Keratinocyte (primary cell): Measurements from ENCODE around the gene DACT1. TPM values are rescaled to one million over a fixed set of nuclear protein-coding genes. Genes with fewer than 3 reads are reported as not detected.

Source experiments
- DNase-seq: peaks from one replicate; pipeline ENCODE4 v3.0.0-alpha.2; 2011; ENCODE audit warnings: low read depth, missing footprints, low spot score
- FAIRE-seq: peaks from 2 replicates; lab custom pipeline; 2011; peaks lifted over from hg19 to GRCh38; lab: Jason Lieb, UNC
- H2AFZ ChIP-seq: 2 replicates; pipeline ENCODE4 v1.6.0; 2012; ENCODE audit warnings: low read length, control low read depth, inconsistent platforms; ENCODE audit not compliant: control insufficient read depth
- H3K27ac ChIP-seq: 2 replicates; pipeline ENCODE4 v1.5.1; 2011; ENCODE audit warnings: low read length; ENCODE audit not compliant: control insufficient read depth, insufficient read depth
- H3K27me3 ChIP-seq: 3 replicates; pipeline ENCODE4 v1.6.0; 2011; ENCODE audit warnings: low read length; ENCODE audit not compliant: control insufficient read depth, insufficient read depth; ENCODE audit errors: extremely low read depth
- H3K36me3 ChIP-seq, 2 experiments: 2 replicates in 1 of 2; 3 replicates in 1 of 2; pipeline ENCODE4 v1.5.1; 2011; ENCODE audit warnings: low read length in 2 of 2, mild to moderate bottlenecking in 1 of 2; ENCODE audit not compliant: control insufficient read depth in 2 of 2, insufficient read depth in 2 of 2; ENCODE audit errors: extremely low read depth in 1 of 2
- H3K4me1 ChIP-seq: 3 replicates; pipeline ENCODE4 v1.5.1; 2011; ENCODE audit warnings: low read length; ENCODE audit not compliant: control insufficient read depth, insufficient read depth; ENCODE audit errors: extremely low read depth
- H3K4me2 ChIP-seq: 3 replicates; pipeline ENCODE4 v1.6.0; 2011; ENCODE audit warnings: low read depth, low read length; ENCODE audit not compliant: control insufficient read depth, insufficient read depth; ENCODE audit errors: extremely low read depth
- H3K4me3 ChIP-seq, 3 experiments: fragments of 200-600 bp in 1 of 3; sonication (generic) in 1 of 3; 2 replicates in 2 of 3; 3 replicates in 1 of 3; pipeline ENCODE4 v1.5.1; 2011 to 2016; ENCODE audit warnings: low read length in 3 of 3, mild to moderate bottlenecking in 3 of 3, control low read depth in 2 of 3, inconsistent platforms in 1 of 3, low read depth in 1 of 3, mixed read lengths in 1 of 3, mixed run types in 1 of 3, moderate library complexity in 1 of 3; ENCODE audit not compliant: control insufficient read depth in 2 of 3, insufficient read depth in 2 of 3; ENCODE audit errors: extremely low read depth in 1 of 3
- H3K79me2 ChIP-seq: 2 replicates; pipeline ENCODE4 v1.6.0; 2012; ENCODE audit warnings: low read length; ENCODE audit not compliant: control insufficient read depth, insufficient read depth
- H3K9ac ChIP-seq: 3 replicates; pipeline ENCODE4 v1.6.0; 2011; ENCODE audit warnings: low read length; ENCODE audit not compliant: control insufficient read depth, insufficient read depth; ENCODE audit errors: extremely low read depth
- H3K9me1 ChIP-seq: 3 replicates; pipeline ENCODE4 v1.6.0; 2011; ENCODE audit warnings: low read length; ENCODE audit not compliant: control insufficient read depth, insufficient read depth; ENCODE audit errors: extremely low read depth
- H3K9me3 ChIP-seq: 2 replicates; pipeline ENCODE4 v1.5.1; 2012; ENCODE audit warnings: low read depth, low read length; ENCODE audit not compliant: control insufficient read depth
- H4K20me1 ChIP-seq: 3 replicates; pipeline ENCODE4 v1.6.0; 2011; ENCODE audit warnings: low read length; ENCODE audit not compliant: control insufficient read depth, insufficient read depth; ENCODE audit errors: extremely low read depth
- CTCF ChIP-seq, 3 experiments: IDR thresholded peaks in 1 of 3; conservative IDR thresholded peaks in 1 of 3; optimal IDR thresholded peaks in 1 of 3; 2 replicates in 2 of 3; 3 replicates in 1 of 3; pipeline versions ENCODE3 to v1.5.1; 2011; ENCODE audit warnings: low read length in 3 of 3, mild to moderate bottlenecking in 3 of 3, moderate library complexity in 2 of 3, control low read depth in 1 of 3, inconsistent platforms in 1 of 3; ENCODE audit not compliant: insufficient read depth in 2 of 3; ENCODE audit errors: extremely low read depth in 1 of 3
- EZH2 ChIP-seq: IDR thresholded peaks from one replicate; pipeline ENCODE4 v1.6.1; 2012; ENCODE audit warnings: inconsistent platforms, mild to moderate bottlenecking, low read length, moderate library complexity
- dilution Hi-C: fragments of 300-500 bp; cut with MboI; formaldehyde crosslinking; loops from one replicate; pipeline ENCODE4 v1.7.0; 2020; ENCODE audit warnings: low sequenced_read_pairs; ENCODE audit not compliant: extremely low pct_ligation_motif_present
- polyA plus RNA-seq, 5 experiments: library from polyadenylated mRNA; depleted of rRNA in 3 of 5; stranded (reverse) in 3 of 5; stranded (forward) in 1 of 5; unstranded in 1 of 5; fragments of >200 nt; gene quantifications; 1 replicate in 1 of 5; 2 replicates in 3 of 5; 3 replicates in 1 of 5; pipeline versions ENCODE4 v1.2.1 to v1.2.3, GENCODE V29; 2011 to 2012; ENCODE audit warnings: missing spikeins in 2 of 5, low read depth in 1 of 5, low replicate concordance in 1 of 5

DACT1 gene
- polyA plus RNA-seq, 1 donor (not counting 4 experiments of a cell fraction or from before 2014, with no cell fraction given), result 0.10 TPM

GRCh38 chr14:58607131-58607951, 30.4 kb upstream of the DACT1 start:
- dilution Hi-C loops, result no loop called here
- FAIRE-seq (no peak), DNase-seq (no peak)
- no peaks in the 10 kb centered on the region for H4K20me1 ChIP-seq
- no peak overlapping the region for H3K4me3 ChIP-seq
- H3K4me2 ChIP-seq, result no peak overlapping the region
- H3K79me2 ChIP-seq, result no peaks in the 10 kb centered on the region
- no peaks in the 10 kb centered on the region for H3K36me3 ChIP-seq
- no peak overlapping the region for H2AFZ ChIP-seq
- H3K27ac ChIP-seq, result no peak overlapping the region
- H3K9me1 ChIP-seq, result no peaks in the 10 kb centered on the region
- no peaks in the 10 kb centered on the region for H3K27me3 ChIP-seq
- TF ChIP-seq CTCF (optimal IDR thresholded peaks at IDR 0.05 in 1 of 3, IDR thresholded peaks at IDR 0.05 in 1 of 3, conservative IDR thresholded peaks at IDR 0.05 in 1 of 3; ENCODE audit: extremely low read depth in 1 of 3, insufficient read depth in 2 of 3, low read length in 3 of 3) (no peak), EZH2 (no peak)
- H3K4me1 ChIP-seq, result no peaks in the 10 kb centered on the region
- H3K9me3 ChIP-seq, result no peaks in the 10 kb centered on the region
- no peak overlapping the region for H3K9ac ChIP-seq

- no peak overlapping the region for H3K9ac ChIP-seq
- no peaks in the 10 kb centered on the region for H3K79me2 ChIP-seq
- H3K4me2 ChIP-seq, result no peak overlapping the region
- no peaks in the 10 kb centered on the region for H3K27me3 ChIP-seq
- no peak overlapping the region for H3K4me3 ChIP-seq
- no peak for DNase-seq
- TF ChIP-seq EZH2, result no peak
- no peak for TF ChIP-seq CTCF (optimal IDR thresholded peaks at IDR 0.05 in 1 of 3, IDR thresholded peaks at IDR 0.05 in 1 of 3, conservative IDR thresholded peaks at IDR 0.05 in 1 of 3; ENCODE audit: extremely low read depth in 1 of 3, insufficient read depth in 2 of 3, low read length in 3 of 3)
- no peaks in the 10 kb centered on the region for H3K9me3 ChIP-seq
- no peak for FAIRE-seq
- H3K4me1 ChIP-seq, result no peaks in the 10 kb centered on the region
- no peak overlapping the region for H2AFZ ChIP-seq
- H3K27ac ChIP-seq, result no peak overlapping the region
- dilution Hi-C loops, result no loop called here
- H3K9me1 ChIP-seq, result no peaks in the 10 kb centered on the region
- H3K36me3 ChIP-seq, result no peaks in the 10 kb centered on the region
- no peaks in the 10 kb centered on the region for H4K20me1 ChIP-seq
Measured at GRCh38 chr14:58607952-58608317, 29.8 kb upstream of the DACT1 start.
